Activated naive CD4-positive, alpha-beta T cell treated with anti-CD3 and anti-CD28 coated beads, Interleukin-2, amount 50 U/mL, for 72 hours (primary cell): ENCODE data around the gene MICAL3. TPM values are rescaled to one million over a fixed set of nuclear protein-coding genes. Genes with fewer than 3 reads are reported as not detected.
"Not testable (repeated sequence)": the region's sequence is repeated elsewhere in the genome, so short reads cannot be mapped to it uniquely, and the experiment has no call there.

Source experiments
- ATAC-seq, 2 donors: fragments of 150-1000 bp; cut with Tn5 transposase; 2 replicates each; pipeline ENCODE4 v1.10.0; 2021; ENCODE audit warnings: mild to moderate bottlenecking in 2 of 2, moderate library complexity in 2 of 2
- DNase-seq, 2 donors: peaks; one replicate each; pipeline ENCODE4 v3.0.0; 2021 to 2022; ENCODE audit warnings: low spot score in 2 of 2
- H3K27ac Mint-ChIP-seq, 2 donors: one replicate each; pipeline ENCODE4 v1.8.0; 2022; ENCODE audit warnings: mild to moderate bottlenecking in 2 of 2, mixed read lengths in 2 of 2
- H3K36me3 Mint-ChIP-seq, 2 donors: one replicate each; pipeline ENCODE4 v1.8.0; 2022; ENCODE audit warnings: mixed read lengths in 2 of 2
- H3K9me3 Mint-ChIP-seq, 2 donors: one replicate each; pipeline ENCODE4 v1.8.0; 2022; ENCODE audit warnings: mixed read lengths in 2 of 2
- total RNA-seq, 2 donors: library from RNA; stranded (reverse); gene quantifications; one replicate each; pipeline ENCODE4 v1.2.3, GENCODE V29; 2022

Gene MICAL3
- total RNA-seq, 2 donors from 2014 or later: 19.5 to 30.2 TPM

GRCh38 chr22:18063715-18064114, 39.4 kb upstream of the MICAL3 start:
- H3K27ac Mint-ChIP-seq, H3K36me3 Mint-ChIP-seq, ATAC-seq, DNase-seq, H3K9me3 Mint-ChIP-seq: not testable (repeated sequence)

DNA sequence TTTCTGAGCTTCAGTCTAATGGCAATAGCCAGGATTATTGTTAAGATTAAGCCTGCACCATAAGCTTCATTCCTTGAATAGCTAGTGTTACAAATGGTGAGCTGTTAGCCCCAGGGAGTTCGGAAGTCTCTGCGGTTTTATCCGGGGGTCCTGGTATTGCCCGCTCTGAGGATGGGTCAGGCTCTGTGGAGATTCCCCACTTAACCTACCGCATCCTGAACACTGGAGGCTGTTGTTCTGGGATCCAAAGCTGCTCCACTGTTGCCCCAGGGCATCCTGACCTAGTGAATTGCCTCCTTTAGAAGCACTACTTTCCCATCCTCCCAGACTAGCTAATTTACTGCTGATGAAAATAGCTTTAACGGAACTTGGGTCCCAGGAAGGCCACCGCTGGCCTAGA, 38.9 kb upstream of the MICAL3 start:
- H3K9me3 Mint-ChIP-seq: no peaks in the 10 kb centered on the region
- ATAC-seq: no peak

GRCh38 chr22:18062421-18062820, 38.1 kb upstream of the MICAL3 start:
- H3K36me3 Mint-ChIP-seq: no peaks in the 10 kb centered on the region
- ATAC-seq: no peak
- DNase-seq: no peak
- no peak overlapping the region for H3K27ac Mint-ChIP-seq
- H3K9me3 Mint-ChIP-seq: no peaks in the 10 kb centered on the region

More for the DNA sequence above, 38.9 kb upstream of the MICAL3 start:
- DNase-seq: no peak
- H3K27ac Mint-ChIP-seq: no peak overlapping the region
- H3K36me3 Mint-ChIP-seq: no peaks in the 10 kb centered on the region

GRCh38 chr22:18060646-18061620, 36.6 kb upstream of the MICAL3 start:
- Mint-ChIP-seq H3K9me3 (no peaks in the 10 kb centered on the region), H3K27ac (no peak overlapping the region), H3K36me3 (no peaks in the 10 kb centered on the region)
- DNase-seq: no peak
- no peak for ATAC-seq

DNA sequence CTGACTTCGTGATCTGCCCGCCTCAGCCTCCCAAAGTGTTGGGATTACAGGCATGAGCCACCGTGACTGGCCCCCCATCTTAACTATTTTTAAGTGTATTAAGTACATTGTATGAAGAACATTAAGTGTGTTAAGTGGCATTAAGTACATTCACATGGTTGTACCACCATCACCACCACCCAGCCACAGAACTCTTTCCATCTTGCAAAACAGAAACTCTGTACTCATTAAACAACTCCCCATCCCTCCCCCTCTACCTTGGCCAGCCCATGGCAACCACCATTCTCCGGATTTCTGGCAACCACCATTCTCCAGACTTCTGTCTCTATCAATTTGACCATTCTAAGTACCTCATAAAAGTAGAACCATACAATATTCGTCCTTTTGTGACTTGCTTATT, 35.6 kb upstream of the MICAL3 start:
- DNase-seq (no peak), ATAC-seq (no peak)
- H3K36me3 Mint-ChIP-seq: no peaks in the 10 kb centered on the region
- H3K9me3 Mint-ChIP-seq: no peaks in the 10 kb centered on the region
- H3K27ac Mint-ChIP-seq: peak overlapping the region in 1 of 2 donors; percentile 6

DNA sequence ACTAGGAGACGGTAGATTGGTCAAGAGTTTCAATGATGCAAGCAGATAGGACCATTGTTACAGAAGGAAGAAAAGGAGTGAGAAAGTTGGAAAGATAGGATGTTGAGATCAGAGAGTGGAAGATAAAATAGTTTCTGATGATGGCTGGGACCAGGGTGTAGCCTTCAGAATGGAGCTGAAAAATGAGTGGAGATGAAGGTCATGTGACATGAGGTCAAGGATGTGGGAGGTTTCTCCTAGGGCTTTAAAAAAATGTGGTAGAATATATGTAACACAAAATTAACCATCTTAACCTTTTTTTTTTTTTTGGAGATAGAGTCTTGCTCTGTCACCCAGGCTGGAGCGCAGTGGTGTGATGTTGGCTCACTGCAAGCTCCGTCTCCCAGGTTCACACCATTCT, 35.1 kb upstream of the MICAL3 start:
- ATAC-seq: no peak
- Mint-ChIP-seq H3K27ac (no peak overlapping the region), H3K36me3 (no peaks in the 10 kb centered on the region), H3K9me3 (no peaks in the 10 kb centered on the region)
- DNase-seq: no peak

GRCh38 chr22:18059094-18059417, 34.7 kb upstream of the MICAL3 start:
- no peak for DNase-seq
- Mint-ChIP-seq H3K36me3 (no peaks in the 10 kb centered on the region), H3K27ac (no peak overlapping the region), H3K9me3 (no peaks in the 10 kb centered on the region)
- no peak for ATAC-seq

- Mint-ChIP-seq H3K27ac (no peak overlapping the region), H3K9me3 (no peaks in the 10 kb centered on the region), H3K36me3 (no peaks in the 10 kb centered on the region)
- no peak for DNase-seq
- ATAC-seq: no peak
These were observed 34.2 kb upstream of the MICAL3 start for GRCh38 chr22:18058371-18059093.

DNA sequence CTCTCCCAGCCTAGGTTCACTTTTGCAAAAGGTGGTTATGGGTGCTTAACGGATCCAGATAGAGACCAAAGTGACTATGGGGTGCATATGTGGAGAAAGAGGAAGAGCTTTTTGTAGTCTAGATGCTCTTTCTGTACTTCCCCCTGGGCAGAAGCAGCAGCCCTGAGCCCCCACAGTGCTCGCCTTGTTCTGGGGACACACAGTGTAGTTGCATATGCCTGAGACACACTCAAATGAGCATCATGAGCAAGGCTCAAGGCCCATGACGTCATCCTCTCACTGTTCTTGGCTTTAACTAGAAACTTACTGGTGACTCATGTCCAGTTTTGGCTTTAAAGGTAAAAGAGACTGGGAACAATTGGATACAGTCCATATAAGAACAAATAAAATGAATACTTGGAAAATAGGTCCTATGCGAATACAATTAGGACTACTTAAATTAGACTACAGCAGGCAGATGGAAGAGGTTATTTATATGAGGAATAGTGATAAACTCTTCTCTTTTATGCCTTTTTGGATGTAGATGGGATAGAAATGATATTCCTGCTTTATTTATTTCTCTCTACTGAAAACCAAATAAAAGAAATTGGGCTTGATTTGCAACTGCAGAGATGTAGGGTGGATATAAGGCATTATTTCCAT, 33.3 kb upstream of the MICAL3 start:
- Mint-ChIP-seq H3K27ac (no peak overlapping the region), H3K36me3 (no peaks in the 10 kb centered on the region), H3K9me3 (no peaks in the 10 kb centered on the region)
- ATAC-seq: no peak
- DNase-seq: no peak

DNA sequence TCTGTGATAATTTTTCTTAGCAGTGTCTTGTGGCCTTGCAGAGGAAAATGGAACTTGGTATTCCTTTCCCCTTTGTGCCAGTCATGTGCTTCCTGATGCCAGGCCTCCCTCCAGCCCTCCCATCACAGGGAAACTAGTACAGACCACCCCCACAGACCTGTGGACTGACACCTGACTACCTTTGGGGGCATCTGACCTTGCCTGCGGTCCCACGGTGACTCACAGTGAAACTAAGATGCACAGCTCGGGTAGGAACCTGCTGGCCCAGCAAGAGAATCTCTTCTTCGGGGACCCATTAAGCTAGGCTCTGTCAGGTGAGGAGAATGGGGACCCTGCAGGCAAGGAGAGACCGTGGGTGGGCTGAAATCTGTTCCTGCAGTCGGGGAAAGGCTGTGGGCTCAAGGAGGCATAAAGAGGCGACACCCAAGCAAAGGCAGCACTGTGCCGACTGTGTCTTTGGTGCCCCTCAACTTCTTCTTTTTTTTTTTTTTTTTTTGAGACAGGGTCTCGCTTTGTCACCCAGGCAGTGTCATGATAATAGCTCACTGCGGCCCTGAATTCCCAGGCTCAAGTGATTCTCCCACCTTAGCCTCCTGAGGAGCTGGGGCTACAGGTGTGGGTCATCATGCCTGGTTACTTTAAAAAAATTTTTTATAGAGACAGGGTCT, 32.6 kb upstream of the MICAL3 start:
- no peaks in the 10 kb centered on the region for H3K9me3 Mint-ChIP-seq

DNA sequence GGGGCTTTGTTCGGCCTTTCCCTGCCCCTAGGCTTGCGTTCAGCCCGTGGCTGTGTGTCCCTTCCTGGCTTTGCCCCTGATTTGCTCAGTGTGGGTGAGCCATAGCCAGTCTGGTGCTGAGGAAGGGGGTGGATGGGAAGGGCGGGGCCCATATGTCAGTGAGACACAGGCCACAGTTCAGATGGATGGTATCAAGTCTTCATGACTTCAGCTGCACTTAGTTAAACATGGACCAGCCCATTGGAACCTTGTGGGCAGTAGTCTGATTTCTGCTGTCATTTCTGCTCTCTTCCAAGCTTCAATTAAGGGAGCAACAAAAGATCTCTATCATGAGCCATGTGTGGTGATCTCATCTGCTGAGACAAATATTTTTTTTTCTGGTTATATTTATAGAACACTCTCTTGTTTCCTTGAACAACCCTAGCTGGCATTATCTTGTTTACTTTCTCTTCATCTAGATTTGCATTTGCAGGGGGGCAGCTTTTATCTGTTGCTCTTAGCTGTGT, 31.9 kb upstream of the MICAL3 start:
- no peak overlapping the region for H3K27ac Mint-ChIP-seq
- DNase-seq: no peak
- ATAC-seq: no peak
- no peaks in the 10 kb centered on the region for H3K9me3 Mint-ChIP-seq
- no peaks in the 10 kb centered on the region for H3K36me3 Mint-ChIP-seq

More for the DNA sequence above, 32.6 kb upstream of the MICAL3 start:
- H3K27ac Mint-ChIP-seq: no peak overlapping the region
- no peaks in the 10 kb centered on the region for H3K36me3 Mint-ChIP-seq
- ATAC-seq (no peak), DNase-seq (no peak)

DNA sequence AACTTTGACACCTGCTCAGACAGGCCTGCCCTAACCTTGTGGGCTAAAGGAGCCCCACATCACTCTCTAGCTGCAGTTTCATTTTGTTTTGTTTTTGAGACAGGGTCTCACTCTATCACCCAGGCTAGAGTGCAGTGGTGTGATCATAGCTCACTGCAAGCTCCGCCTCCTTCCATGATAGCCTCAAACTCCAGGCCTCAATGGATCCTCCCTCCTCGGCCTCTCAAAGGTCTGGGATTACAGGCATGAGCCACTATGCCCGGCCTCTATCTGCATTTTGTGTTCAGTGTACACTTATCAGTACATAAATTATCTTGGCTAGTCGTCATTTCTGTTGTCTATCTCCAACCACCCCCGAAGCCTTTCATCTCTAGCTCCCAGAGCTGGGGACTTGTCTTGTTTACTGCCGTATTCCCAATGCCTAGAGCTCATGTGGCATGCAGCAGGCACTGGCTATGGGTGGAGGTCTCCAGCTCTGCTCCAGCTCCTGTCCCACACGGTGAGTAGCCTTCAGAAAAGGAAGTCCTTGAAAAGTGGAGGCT, 31.3 kb upstream of the MICAL3 start:
- no peak for DNase-seq
- H3K36me3 Mint-ChIP-seq: no peaks in the 10 kb centered on the region
- H3K9me3 Mint-ChIP-seq: no peaks in the 10 kb centered on the region
- ATAC-seq: no peak
- no peak overlapping the region for H3K27ac Mint-ChIP-seq

GRCh38 chr22:18053216-18053946, 29.0 kb upstream of the MICAL3 start:
- H3K36me3 Mint-ChIP-seq, ATAC-seq, H3K27ac Mint-ChIP-seq, H3K9me3 Mint-ChIP-seq, DNase-seq: not testable (repeated sequence)

DNA sequence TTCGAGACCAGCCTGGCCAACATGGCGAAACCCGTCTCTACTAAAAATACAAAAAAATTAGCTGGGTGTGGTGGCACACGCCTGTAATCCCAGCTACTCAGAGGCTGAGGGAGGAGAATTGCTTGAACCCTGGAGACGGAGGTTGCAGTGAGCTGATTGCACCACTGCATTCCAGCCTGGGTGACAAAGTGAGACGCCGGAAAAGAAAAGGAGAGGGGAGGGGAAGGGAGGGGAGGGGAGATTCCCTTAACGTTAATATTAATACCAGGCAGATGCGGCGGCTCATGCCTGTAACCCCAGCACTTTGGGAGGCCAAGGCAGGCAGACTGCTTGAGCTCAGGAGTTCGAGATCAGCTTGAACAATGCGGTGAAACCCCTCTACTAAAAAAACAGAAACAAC, 26.8 kb upstream of the MICAL3 start:
- H3K9me3 Mint-ChIP-seq, ATAC-seq: not testable (repeated sequence)

GRCh38 chr22:18050065-18050464, 25.7 kb upstream of the MICAL3 start:
- ATAC-seq: no peak
- Mint-ChIP-seq H3K27ac (no peak overlapping the region), H3K36me3 (no peaks in the 10 kb centered on the region)

More for the DNA sequence above, 26.8 kb upstream of the MICAL3 start:
- not testable (repeated sequence) for DNase-seq, H3K36me3 Mint-ChIP-seq, H3K27ac Mint-ChIP-seq

GRCh38 chr22:18048441-18048898, 24.1 kb upstream of the MICAL3 start:
- Mint-ChIP-seq H3K9me3 (no peaks in the 10 kb centered on the region), H3K27ac (no peak overlapping the region)

More at GRCh38 chr22:18050065-18050464, 25.7 kb upstream of the MICAL3 start:
- DNase-seq: no peak
- H3K9me3 Mint-ChIP-seq: no peaks in the 10 kb centered on the region

More at GRCh38 chr22:18048441-18048898, 24.1 kb upstream of the MICAL3 start:
- no peak for ATAC-seq
- no peak for DNase-seq
- H3K36me3 Mint-ChIP-seq: no peaks in the 10 kb centered on the region
